NOMO-1 treated with dmso at 0.1 percent for 144 hours (cell line): ENCODE data around the gene BCL7C.
"Not testable (repeated sequence)": the region's sequence is repeated elsewhere in the genome, so short reads cannot be mapped to it uniquely, and the experiment has no call there.

Experiments
- DNase-seq: peaks from one replicate; lab custom pipeline; 2025; ENCODE audit not compliant: unreplicated experiment; lab: John Stamatoyannopoulos, UW

Gene BCL7C

DNA sequence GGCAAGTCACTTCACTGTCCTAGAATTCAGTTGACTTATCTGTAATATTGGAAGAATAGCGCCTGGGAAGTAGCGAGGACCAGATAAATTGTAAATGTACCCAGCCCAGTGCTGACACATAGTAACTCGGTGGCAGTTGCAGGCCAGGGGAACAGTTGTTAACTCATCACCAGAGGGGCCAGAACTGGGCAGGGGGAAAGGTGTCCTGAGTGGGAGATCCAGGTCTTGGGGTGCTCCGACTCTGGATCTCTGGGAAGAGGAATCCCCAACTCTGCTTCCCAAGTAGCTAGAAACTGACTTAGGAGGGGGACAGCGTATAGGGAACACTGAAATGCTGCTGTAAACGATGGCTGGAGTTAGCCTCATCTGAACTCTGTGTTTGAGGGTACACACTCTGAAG lies 23.0 kb downstream of the BCL7C start:
- DNase-seq = no peak

DNA sequence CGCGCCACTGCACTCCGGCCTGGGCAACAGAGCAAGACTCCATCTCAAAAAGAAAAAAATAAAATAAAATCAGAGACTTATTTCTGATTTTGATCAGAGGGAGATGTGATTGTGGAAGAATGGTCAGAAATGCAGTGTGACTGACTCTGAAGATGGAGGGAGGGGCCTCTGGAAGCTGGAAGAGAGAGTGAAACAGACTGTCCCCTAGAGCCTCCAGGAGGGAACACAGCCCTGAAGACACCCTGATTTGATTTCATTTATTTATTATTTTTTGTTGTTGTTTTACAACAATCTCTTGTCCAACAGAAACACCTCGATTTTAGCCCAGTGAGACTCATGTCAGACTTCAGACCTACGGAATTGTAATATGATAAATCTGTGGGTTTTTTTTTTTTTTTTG lies 26.1 kb downstream of the BCL7C start:
- DNase-seq = no peak

DNA sequence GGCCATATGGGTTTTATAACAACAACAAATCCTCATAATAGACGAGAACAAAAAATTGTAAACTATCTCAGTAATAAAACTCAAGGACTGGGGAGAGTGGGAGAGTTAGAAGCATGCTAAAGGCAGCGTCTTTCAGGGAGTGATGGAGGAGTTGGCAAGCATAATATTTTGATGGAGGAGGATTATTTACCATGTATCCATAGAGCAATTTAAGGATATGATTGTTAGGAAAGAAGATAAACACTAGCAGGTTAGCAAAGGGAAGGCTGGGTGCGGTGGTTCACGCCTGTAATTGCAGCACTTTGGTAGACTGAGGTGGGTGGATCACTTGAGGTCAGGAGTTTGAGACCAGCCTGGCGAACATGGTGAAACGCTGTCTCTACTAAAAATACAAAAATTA lies 27.8 kb downstream of the BCL7C start:
- DNase-seq = no peak

DNA sequence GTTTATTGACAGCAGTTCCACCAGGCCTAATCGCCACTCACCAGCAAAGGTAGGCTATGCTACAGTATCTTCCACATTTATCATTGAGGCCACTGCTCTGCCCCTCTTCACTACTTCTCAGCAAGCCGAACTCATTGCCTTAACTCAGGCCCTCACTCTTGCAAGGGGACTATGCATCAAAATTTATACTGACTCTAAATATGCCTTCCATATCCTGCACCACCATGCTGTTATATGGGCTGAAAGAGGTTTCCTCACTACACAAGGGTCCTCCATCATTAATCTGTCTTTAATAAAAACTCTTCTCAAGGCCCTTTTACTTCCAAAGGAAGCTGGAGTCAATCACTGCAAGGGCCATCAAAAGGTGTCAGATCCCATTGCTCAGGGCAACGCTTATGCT lies 30.7 kb downstream of the BCL7C start:
- not testable (repeated sequence) for DNase-seq

DNA sequence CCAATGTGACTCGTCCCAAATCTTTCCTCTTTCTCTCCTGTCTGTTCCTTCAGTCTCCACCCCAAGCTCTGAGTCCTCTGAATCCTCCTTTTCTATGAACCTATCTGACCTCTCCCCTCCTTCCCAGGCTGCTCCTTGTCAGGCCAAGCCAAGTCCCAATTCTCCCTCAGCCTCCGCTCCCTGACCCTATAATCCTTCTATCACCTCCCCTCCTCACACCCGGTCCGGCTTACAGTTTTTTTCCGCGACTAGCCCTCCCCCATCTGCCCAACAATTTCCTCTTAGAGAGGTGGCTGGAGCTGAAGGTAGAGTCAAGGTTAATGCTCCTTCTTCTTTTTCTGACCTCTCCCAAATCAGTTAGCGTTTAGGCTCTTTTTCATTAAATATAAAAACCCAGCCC lies 33.1 kb downstream of the BCL7C start:
- DNase-seq = not testable (repeated sequence)

DNA sequence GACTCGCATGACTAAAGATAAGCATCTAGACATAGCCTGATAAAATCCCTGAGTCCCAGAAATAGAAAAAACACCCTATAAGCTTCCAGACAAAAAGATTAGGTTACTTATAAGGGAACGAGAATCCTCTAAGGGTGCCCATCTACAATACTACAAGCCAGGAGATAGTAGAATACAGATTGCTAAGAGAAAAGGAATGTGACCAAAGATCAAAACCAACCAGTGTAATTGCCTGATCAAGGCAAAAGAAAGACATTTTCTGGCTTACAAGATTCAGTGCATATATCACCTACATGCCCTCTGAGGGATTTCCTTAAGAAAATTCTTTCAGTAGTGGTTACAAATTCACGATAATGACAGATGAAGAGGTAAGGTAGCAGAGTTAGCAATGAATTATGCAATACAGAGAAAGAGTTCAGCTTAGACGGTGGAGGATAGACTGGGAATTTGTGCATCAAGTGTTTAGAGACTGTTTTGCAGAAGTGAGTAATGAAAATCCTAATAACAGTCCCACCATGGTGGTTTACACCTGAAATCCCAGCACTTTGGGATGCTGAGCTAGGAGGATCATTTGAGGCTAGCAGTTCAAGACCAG lies 35.0 kb downstream of the BCL7C start:
- DNase-seq = no peak

DNA sequence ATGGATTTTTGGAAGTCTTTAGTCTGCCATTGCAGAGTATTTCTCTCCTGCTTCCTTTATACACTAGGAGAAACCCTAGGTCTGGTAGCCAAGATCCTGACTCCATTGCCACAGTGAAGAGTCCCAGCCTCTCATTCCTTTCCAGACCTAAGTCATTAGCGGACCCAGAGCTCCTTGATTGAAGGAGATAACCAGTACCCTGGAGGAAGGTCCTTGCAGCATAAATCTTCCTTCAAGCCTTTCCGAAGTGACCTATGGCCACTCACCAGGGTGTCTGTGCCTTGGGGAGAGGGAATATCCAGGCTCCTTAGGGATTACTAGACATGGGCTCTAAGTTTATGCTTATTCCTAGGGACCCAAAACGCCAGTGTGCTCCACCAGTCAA lies 35.8 kb downstream of the BCL7C start:
- DNase-seq = no peak

DNA sequence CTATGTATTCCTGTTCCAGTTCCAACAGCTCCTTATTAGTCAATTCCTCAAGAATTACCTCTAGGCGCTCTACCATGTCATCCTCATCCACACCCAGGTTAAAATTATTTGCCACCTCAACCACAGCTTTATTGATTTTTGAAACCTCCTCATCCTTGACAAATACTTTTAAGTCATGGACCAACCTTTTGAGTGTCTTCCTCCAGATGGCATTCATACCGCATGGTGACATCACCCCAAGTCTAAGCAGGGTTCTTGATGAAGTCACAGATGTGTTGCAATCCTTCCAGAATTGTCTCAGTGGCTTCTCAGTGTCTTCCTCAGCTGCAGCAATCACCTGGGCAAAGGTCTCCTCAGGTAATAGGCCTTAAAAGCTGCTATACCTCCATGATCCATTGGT lies 40.1 kb downstream of the BCL7C start:
- no peak for DNase-seq

DNA sequence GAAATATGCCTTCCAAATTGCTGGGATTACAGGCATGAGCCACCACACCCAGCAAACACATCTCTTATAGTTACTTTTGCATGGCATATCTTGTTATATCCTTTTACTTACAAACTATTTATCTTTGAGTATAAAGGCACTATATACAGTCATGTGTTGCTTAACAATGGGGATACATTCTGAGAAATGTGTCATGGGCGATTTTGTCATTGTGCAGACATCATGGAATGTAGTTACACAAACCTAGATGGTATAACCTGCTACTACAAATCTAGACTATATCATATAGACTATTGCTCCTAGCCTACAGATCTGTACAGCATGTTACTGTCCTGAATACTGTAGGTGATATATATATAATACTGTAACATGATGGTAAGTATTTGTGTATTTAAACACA lies 43.6 kb downstream of the BCL7C start:
- no peak for DNase-seq

DNA sequence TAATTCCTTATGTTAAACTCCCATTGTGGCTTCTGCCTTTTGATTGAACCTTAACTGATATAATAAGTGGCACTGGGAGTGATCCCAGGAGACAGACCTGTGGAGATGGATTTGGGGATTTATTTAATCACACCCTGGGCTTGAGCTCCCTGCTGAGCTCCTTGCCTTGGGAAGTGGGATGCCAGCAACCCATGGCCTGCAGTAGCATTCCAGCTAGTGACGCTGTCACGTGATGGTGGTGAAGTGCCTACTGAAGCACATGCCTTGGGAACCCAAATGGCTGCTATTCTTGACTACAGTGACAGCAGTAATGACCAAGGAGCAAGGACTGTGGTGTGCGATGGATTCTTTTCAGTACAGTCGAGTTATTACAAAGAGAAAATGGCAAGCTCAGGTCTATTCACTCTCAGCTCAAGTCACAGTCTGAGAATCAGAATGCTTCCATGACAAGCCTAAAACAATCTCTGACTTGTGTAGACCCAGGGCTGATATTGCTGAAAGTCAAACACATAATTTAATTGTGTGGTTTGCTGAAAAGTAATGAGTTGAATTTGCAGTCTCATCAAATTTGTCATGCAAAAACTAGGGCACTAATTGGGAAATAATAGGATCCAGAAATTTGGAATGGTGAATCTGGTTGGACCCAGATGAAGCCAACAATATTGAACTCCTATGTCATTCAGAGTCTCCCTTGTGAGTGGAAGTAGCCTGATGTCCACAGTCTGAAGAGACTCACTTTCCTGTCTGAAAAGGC lies 47.1 kb downstream of the BCL7C start:
- no peak for DNase-seq

DNA sequence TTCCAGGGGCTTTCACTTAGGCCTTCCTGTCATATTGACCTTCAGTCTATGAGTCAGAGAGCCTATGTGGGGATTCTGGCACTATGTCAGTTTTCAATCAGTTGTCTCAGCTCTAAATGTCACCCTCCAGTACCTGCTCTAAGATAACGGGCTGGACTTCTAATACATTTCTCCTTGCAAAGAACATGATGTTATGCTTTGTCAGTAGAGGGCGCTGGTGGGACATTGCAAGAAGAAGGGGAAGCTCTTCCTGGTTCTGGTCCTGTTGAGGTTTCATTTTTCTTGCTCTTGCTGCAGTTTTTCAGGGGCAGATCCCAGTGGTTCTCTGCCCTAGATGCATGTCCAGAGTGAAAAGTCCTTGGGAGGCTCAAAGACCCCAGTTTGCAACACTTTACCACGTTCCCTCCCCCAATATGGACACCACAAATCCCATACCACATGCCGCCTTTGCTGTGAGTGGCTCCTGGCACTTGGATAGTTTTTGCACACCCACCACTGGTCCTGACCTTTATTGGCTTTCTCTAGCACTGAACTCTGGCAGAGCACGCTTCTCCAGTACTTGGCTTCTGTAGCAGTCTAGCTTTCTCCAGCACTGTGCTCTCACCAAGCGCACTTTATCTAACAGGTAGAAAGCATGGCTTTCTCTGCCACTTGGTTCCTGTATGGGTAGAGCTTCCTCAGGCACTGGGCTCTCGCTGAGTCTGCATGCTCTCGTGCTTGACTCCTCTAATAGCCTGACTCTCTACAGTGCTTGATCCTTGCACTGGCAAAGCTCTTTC lies 49.0 kb downstream of the BCL7C start:
- peak; percentile 81 for DNase-seq

DNA sequence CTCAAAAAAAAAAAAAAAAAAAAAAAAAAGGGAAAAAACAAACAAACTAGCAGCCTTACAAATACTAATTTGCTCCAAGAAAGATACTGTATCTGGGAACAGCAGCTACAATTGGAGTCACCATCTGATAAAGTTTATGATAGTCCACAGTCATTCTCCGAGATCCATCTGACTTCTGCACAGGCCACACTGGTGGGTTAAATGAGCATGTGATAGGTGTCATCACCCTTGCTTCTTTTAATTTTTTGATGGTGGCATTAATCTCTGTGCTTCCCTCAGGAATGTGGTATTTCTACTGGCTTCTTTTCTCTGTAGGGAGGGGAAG lies 49.6 kb downstream of the BCL7C start:
- DNase-seq = no peak

DNA sequence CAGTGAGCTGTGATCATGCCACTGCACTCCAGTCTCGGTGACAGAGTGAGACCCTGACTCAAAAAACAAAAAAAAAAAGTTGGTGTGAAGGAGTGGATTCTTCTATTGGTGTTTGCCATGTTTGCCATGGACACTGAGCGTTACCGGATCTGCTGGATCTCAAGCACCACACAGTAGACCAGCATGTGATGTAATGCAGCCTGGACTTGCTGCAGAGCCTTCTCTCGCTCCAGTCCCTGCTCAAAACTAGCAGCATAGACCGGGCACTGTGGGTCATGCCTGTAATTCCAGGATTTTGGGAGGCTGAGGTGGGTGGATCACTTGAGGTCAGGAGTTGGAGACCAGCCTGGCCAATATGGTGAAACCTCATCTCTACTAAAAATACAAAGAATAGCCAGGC lies 50.4 kb downstream of the BCL7C start:
- DNase-seq = no peak

DNA sequence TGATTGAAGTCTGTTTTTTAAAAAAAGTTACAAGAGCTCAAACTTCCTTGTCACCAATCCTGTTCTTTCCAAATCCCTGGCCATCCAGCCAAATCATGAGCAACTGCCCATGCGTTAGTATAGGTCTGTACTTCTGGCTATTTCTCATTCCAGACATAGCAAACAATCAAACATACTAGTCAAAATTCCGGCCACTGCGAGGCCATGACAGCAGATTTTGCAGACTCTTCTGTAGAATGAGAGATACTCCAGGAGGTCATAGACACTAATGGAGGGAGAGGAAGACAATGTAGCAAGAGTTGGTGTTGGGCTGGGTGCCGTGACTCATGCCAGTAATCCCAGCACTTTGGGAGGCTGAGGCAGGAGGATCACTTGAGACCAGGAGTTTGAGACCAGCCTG lies 50.9 kb downstream of the BCL7C start:
- DNase-seq = no peak

DNA sequence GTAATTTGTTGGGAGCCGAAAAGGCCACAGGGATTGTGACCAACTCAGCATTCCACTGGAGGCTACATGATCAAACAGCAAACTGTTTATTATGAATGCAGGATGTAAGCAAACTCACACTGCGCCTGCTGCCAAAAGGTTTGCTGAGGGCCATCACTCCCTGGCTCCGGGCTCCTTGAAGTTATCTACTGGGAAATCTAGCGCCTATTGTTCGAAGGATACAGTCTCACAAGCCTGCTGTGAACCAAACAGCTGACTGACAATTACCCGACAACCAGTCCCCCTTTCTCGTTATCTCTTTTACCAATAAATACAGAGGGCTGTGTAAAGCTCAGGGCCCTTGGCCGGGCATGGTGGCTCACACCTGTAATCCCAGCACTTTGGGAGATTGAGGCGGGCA lies 52.5 kb downstream of the BCL7C start:
- DNase-seq = no peak

DNA sequence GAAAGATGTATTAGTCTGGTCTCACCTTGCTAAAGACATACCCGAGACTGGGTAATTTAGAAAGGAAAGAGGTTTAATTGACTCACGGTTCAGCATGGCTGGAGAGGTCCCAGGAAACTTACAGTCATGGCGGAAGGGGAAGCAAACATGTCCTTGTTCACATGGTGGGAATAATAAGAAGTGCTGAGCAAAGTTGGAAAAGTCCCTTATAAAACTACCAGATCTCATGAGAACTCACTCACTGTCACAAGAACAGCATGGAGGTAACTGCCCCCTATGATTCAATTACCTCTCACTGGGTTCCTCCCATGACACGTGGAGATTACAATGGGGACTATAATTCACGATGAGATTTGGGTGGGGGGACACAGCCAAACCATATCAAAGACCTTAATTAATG lies 53.3 kb downstream of the BCL7C start:
- DNase-seq = no peak

DNA sequence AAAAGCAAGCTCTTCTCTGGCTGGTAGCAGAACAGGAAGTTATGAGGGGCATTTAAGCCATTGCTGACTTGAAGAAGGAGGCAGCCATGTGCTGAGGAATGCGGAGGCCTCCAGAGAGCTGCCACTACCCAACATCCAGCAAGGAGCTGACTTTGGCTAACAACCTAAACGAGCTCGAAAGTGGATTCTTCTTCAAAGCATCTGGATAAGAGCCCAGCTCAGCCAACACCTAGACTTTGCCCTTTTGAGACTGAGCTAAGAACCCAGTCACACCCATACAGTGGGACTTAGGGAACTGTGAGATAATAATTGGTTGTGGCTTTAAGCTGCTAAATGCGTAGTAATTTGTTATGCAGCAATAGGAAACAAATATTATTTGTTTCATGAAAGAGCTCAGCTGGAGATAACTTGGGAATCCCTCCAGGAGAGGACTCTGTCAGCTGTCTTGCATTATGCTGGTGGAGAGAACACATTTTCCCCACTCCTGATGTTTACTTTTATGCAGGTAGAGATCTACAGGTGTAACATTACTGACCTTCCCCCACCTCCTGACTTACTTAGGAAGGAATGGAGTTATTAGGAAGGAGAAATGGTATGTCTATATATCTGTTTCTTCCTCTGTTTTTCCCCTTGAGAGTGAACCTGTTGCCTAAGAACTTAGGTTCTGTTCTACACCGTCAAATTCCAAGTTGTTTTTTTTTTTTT lies 54.2 kb downstream of the BCL7C start:
- no peak for DNase-seq

DNA sequence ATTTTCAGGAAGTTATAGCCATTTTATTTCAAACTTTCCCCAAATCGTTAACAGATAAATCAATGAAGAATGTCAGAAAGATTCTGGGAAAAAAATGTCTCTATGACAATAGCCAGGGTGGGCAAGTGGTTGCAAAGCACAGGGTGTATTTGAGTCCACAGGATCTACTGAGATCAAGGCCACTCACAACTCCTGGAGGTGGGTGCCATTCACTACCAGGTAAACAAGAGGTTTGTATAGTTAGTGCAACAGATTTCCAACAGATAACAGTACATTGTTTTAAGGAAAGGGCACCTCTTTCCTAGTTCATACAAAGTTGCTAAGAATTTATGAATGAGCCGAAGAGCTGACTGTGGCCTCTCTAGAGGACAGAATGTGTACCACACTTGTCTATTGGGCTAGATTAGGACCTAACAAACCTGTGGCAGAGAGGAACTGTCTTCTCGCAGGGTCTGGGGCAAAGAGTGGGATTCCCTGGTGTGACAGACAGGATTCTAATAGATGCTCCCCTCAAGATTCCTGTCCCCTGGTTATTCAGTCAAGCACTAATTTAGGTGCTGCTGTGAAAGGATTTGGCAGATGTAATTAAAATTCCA lies 54.9 kb downstream of the BCL7C start:
- no peak for DNase-seq

DNA sequence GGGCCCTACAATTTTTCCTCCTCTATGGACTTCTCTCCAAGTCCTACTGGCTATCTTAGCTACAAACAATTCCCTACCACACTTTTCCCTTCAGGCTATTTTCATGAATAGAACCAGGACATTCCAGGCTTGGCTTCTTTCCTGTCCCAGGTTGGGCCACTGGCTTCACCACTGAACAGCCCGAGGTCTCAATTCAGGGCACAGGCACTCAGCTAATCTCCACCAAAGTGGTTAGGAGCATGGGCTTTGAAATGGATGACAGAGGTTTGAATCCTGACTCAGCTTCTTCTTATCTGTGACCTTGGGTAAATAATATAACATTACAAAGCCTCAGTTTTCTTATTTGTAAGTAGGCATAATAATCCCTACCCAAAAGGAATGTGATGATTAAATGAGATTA lies 56.0 kb downstream of the BCL7C start:
- no peak for DNase-seq
